HG02610 (cell line): ENCODE data around the gene CA5B.
"Not testable (repeated sequence)": the region's sequence is repeated elsewhere in the genome, so short reads cannot be mapped to it uniquely, and the experiment has no call there.

Experiments
- ATAC-seq: cut with Tn5 transposase; IDR thresholded peaks from one replicate; pipeline ENCODE4 v1.9.1; 2021; ENCODE audit warnings: mild to moderate bottlenecking, moderate library complexity; ENCODE audit not compliant: unreplicated experiment

CA5B gene

DNA sequence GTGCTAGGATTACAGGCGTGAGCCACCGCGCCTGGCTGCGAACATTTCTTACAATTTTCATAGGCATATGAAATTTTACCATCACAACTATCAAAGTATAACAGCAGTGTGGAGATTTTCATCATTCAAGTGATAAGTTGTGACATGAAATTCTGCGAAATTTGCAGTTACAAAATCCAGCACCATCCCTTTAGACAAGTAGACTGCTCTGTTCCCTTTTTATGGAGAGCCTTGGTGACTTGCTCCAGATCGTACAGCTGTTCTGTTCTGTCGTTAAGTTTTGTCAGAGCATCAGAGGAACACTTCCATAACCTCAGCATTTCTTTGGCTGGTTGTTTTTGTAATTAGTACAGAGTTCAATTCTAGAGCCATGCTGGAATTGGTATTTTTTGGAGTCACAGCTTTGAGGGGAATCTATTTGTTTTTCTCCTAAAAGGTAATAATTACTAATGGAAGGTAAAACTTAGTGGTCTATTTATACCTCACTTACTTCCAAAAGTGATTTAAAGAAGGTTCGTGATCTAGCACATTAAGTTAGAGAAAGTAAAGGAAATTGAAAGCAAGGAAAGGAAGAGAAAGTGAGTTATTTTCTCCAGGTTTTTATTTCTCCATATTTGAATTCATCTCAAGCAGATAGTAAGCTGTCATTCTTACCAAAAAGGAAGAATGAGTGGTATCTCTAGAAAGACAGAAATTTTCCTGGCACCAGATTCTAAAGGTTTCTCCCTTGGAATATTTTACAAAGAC is 74.3 kb downstream of the CA5B start:
- no peak for ATAC-seq

DNA sequence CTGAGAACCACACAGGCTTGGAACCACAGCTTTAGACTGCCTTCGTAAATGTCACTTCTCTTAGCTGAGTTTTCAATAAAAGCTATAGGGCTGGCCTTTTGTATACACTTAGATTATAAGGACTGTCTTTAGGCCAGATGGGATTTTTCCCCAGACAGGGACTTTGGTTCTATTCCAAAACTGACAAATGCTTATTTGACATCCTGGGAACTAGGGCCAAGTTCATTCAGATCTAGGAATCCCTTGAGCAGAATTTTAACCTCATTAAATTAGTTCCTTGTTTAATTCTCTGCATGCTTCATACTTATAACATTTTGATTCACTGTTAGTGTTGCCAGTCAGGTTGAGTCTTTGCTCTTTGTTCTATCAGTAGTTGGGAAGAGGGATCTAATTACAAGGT is 75.3 kb downstream of the CA5B start:
- ATAC-seq = no peak

DNA sequence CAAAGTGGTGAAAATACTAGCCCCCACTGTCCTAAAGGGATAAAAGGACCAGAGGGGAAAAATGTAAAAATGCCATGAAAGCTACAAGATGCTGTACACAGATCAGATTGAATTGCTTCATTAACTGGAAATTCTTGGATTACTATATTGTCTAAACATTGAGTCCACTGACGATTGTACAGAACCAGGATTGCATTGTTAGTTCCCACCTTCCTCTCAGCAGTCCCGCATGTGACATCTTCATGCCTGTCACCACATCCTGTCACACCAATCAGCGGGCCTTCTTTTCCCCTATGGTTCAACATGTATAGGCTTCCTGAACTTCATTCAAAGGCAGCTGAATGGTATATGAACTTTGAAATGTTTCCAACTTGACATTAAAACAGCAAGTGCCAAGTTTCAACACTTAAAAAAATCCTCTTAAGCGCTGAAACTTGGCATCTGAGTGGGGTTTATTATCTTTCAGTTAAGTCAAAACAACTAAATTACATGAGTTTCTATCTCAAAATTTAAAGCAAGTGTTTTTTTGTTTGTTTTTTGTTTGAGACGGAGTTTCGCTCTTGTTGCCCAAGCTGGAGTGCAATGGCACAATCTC is 76.8 kb downstream of the CA5B start:
- ATAC-seq = no peak

GRCh38 chrX:15815779-15816437 is 77.8 kb downstream of the CA5B start:
- peak; percentile 86 for ATAC-seq

- peak; percentile 5 for ATAC-seq
Measured at GRCh38 chrX:15816438-15816809, 78.4 kb downstream of the CA5B start.

GRCh38 chrX:15816886-15817285 is 78.8 kb downstream of the CA5B start:
- no peak for ATAC-seq

GRCh38 chrX:15820106-15821073 is 82.3 kb downstream of the CA5B start:
- no peak for ATAC-seq

- no peak for ATAC-seq
Measured at GRCh38 chrX:15822922-15823321, 84.9 kb downstream of the CA5B start.

DNA sequence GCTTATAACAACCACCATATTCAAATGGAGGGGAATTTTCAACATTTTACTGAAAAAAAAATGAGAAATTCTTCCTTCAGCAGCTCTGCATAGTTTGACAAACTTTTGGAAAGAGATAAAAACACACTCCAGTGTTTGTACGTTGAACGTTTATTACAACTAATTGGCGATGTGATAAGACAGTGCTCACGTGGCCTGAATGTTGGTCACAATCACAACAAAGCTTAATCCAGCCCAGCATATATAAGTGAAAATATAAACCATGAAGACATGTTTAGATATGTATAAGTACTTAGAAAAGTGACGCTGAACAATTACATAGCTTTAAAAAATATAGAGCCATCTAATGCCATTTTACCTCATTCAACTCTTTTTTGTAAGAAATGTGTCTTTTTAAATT is 87.9 kb downstream of the CA5B start:
- ATAC-seq = no peak

DNA sequence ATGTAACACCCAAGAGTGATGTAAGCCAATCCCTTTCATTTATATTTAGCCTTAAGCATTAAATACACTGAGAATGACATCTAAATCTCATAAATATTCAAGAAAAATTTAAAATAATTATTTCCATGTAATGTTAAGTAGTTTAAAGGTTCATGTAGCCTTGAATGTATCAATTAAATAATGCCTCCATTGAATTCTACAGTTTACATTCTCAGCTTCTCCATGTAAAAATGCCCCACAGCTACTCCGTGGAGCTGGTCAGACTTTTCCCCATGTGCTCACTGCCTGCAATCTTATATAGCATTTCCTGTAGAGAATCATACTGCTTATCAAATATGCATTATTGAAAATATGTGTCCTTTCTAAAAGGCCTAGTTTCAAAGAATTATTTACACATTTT is 91.1 kb downstream of the CA5B start:
- no peak for ATAC-seq

GRCh38 chrX:15831347-15831746 is 93.3 kb downstream of the CA5B start:
- not testable (repeated sequence) for ATAC-seq

DNA sequence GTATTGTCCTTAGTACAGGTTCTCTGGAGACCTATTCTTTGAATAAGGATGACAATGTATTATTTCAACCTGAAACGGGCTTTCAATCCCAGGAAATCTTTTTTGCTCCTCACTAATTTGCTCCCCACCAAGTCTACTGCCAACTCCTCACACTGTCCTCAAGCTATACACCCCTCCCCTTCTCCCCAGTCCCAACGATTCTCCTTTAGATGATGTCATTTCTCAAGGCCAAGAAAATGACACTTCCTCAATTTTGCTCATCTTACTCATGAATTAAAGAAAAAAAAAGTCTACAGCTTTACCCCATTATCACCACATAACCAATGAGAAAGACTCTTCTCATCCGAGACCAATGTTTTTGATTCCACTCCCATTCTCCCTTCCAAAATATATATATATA is 96.0 kb downstream of the CA5B start:
- no peak for ATAC-seq

DNA sequence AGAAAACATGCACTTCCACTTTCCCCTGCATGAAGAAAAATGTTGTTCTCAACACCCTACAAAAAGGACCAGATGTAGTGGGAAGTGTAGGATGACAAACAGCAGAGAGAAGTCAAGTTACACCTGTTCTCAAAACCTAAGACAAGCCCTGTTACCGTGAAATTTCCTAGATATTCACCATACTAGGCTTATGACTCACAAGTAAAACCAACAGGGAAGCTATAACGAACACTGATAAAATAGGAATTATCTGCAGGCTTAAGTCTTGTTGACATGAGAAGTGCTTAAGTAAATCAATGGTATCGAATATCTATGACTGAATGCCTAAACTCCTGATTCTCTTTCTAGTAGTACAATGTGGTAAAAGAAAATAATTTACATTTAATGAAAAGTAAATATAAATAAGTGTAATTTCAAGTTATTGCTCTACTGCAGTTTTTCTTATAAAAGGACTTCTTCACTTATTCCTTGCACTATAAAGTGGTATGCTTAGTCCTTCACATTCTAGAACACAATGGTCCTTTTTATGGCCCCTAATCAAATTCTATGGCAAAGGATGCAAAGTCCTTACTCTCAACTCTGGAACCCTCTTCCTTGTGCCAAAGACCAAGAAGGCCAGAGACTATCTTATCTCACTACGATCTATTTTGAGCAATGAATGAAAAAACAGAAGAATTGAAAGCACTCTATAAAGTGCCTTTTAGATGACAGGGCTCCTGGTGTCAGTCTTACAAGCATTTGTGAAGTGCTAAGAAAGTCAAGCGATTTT is 96.9 kb downstream of the CA5B start:
- no peak for ATAC-seq
